Neural progenitor cell (in vitro differentiated cells): Measurements from ENCODE around the gene CDCP2. TPM values are rescaled to one million over a fixed set of nuclear protein-coding genes. Genes with fewer than 3 reads are reported as not detected.
A peak's percentile ranks its signal among the peaks of the same experiment; 100 is the strongest.

ENCODE experiments used
- DNase-seq: peaks from one replicate; pipeline ENCODE4 v3.0.0-alpha.2; 2016; ENCODE audit warnings: low spot score
- H2AFZ ChIP-seq: fragments of 200-600 bp; sonication (generic); replicated peaks from 2 replicates; pipeline ENCODE4 v1.6.1; 2016; ENCODE audit warnings: antibody characterized with exemption
- H3F3A ChIP-seq: fragments of 200-600 bp; sonication (generic); 2 replicates; pipeline ENCODE4 v1.6.1; 2016; ENCODE audit warnings: antibody characterized with exemption, low read depth
- H3K27ac ChIP-seq: fragments of 200-600 bp; sonication (generic); 2 replicates; pipeline ENCODE4 v1.5.1; 2016; ENCODE audit warnings: mild to moderate bottlenecking
- H3K27me3 ChIP-seq: fragments of 200-600 bp; sonication (generic); 2 replicates; pipeline ENCODE4 v1.6.1; 2016; ENCODE audit warnings: mild to moderate bottlenecking, moderate library complexity
- H3K36me3 ChIP-seq: fragments of 200-600 bp; sonication (generic); 2 replicates; pipeline ENCODE4 v1.5.1; 2016
- H3K4me1 ChIP-seq: fragments of 200-600 bp; sonication (generic); 2 replicates; pipeline ENCODE4 v1.6.1; 2016; ENCODE audit warnings: mixed run types
- H3K4me2 ChIP-seq: fragments of 200-600 bp; sonication (generic); 2 replicates; pipeline ENCODE4 v1.6.1; 2016
- H3K4me3 ChIP-seq: fragments of 200-600 bp; sonication (generic); 2 replicates; pipeline ENCODE4 v1.5.1; 2016
- H3K79me2 ChIP-seq: fragments of 200-600 bp; sonication (generic); 2 replicates; pipeline ENCODE4 v1.6.1; 2016; ENCODE audit warnings: low read depth
- H3K9ac ChIP-seq: fragments of 200-600 bp; sonication (generic); 2 replicates; pipeline ENCODE4 v1.6.1; 2016
- H3K9me3 ChIP-seq: fragments of 200-600 bp; sonication (generic); 2 replicates; pipeline ENCODE4 v1.5.1; 2016; ENCODE audit warnings: low read depth
- H4K20me1 ChIP-seq: fragments of 200-600 bp; sonication (generic); 2 replicates; pipeline ENCODE4 v1.6.1; 2016; ENCODE audit warnings: low read depth
- H3K27ac Mint-ChIP-seq: 3 replicates; pipeline ENCODE4 v1.8.0; 2021; ENCODE audit warnings: mixed read lengths
- H3K27me3 Mint-ChIP-seq: 2 replicates; pipeline ENCODE4 v1.8.0; 2022; ENCODE audit warnings: low read depth, mild to moderate bottlenecking, inconsistent platforms, moderate library complexity, mixed read lengths; ENCODE audit not compliant: insufficient read depth
- H3K36me3 Mint-ChIP-seq: 3 replicates; pipeline ENCODE4 v1.8.0; 2021; ENCODE audit warnings: mixed read lengths
- H3K4me1 Mint-ChIP-seq: 3 replicates; pipeline ENCODE4 v1.8.0; 2021; ENCODE audit warnings: mixed read lengths
- H3K4me3 Mint-ChIP-seq: 3 replicates; pipeline ENCODE4 v1.8.0; 2021; ENCODE audit warnings: mild to moderate bottlenecking, moderate library complexity, mixed read lengths
- H3K9me3 Mint-ChIP-seq: 3 replicates; pipeline ENCODE4 v1.8.0; 2020; ENCODE audit warnings: mixed read lengths
- CTCF ChIP-seq: fragments of 200-600 bp; sonication (generic); IDR thresholded peaks from 2 replicates; pipeline ENCODE4 v1.5.1; 2017; ENCODE audit warnings: antibody characterized with exemption, mild to moderate bottlenecking
- EZH2 ChIP-seq: fragments of 200-600 bp; sonication (generic); IDR thresholded peaks from 2 replicates; pipeline ENCODE4 v1.6.1; 2017; ENCODE audit warnings: antibody characterized with exemption, mild to moderate bottlenecking, moderate library complexity
- EZH2phosphoT487 ChIP-seq: fragments of 200-600 bp; sonication (generic); IDR thresholded peaks from 2 replicates; pipeline ENCODE4 v1.6.1; 2017; ENCODE audit warnings: antibody characterized with exemption
- total RNA-seq: library from RNA; depleted of rRNA; stranded (reverse); fragments of >200 nt; gene quantifications from 2 replicates; pipeline ENCODE4 v1.2.3, GENCODE V29; 2015; ENCODE audit warnings: low replicate concordance

The CDCP2 gene
- total RNA-seq, 1 donor from 2014 or later: not detected

DNA sequence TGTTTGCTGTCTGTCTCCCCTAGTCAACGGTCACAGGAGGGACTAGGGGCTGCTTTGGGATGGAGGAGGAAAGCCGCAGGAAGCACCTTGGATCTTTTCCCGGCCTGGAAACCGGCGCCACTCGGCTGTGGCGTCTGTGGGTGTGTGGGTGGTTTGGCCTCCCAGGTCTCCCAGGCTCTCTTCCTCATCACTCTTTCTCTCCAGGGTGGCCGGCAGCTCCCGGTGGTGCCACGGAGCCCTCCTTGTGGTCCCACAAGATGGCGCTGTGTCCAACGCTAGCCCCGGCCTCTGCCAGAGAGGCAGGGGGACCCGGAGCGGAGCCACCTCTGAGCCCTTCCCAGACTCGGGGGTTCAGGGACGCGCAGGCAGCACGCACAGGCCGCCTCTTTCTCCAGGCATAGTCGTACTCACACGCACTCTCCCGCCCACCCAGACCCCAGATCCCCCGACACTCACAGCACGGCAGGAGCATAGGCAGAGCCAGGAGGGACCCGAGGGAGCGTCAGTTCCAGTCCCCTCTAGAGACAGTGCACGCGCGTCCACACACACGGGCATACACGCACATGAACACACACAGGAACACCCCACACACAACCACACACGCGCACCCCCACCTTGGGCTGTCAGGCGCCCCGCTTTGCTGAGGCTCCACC lies 31.2 kb downstream of the CDCP2 start:
- Histone ChIP-seq H3K27ac (no peak overlapping the region), H3K4me3 (peak overlapping the region; percentile 36), H3K9me3 (no peaks in the 10 kb centered on the region), H3K27me3 (peaks cover 22% of the 10 kb centered on the region), H3K36me3 (no peaks in the 10 kb centered on the region), H3F3A (peaks cover 5% of the 10 kb centered on the region), H4K20me1 (no peaks in the 10 kb centered on the region), H3K4me2 (peak overlapping the region; percentile 76), H3K79me2 (no peaks in the 10 kb centered on the region), H3K4me1 (peaks cover 6% of the 10 kb centered on the region), H2AFZ (peak overlapping the region; percentile 98), H3K9ac (no peak overlapping the region)
- Mint-ChIP-seq H3K9me3 (no peaks in the 10 kb centered on the region), H3K27me3 (peaks cover 15% of the 10 kb centered on the region), H3K4me3 (peak overlapping the region; percentile 66), H3K4me1 (peaks cover 25% of the 10 kb centered on the region), H3K27ac (peak overlapping the region; percentile 78), H3K36me3 (no peaks in the 10 kb centered on the region)
- peak; percentile 90 for DNase-seq
- peak; percentile 84 for TF ChIP-seq CTCF
- TF ChIP-seq EZH2phosphoT487: no peak
- peak; percentile 45 for TF ChIP-seq EZH2

DNA sequence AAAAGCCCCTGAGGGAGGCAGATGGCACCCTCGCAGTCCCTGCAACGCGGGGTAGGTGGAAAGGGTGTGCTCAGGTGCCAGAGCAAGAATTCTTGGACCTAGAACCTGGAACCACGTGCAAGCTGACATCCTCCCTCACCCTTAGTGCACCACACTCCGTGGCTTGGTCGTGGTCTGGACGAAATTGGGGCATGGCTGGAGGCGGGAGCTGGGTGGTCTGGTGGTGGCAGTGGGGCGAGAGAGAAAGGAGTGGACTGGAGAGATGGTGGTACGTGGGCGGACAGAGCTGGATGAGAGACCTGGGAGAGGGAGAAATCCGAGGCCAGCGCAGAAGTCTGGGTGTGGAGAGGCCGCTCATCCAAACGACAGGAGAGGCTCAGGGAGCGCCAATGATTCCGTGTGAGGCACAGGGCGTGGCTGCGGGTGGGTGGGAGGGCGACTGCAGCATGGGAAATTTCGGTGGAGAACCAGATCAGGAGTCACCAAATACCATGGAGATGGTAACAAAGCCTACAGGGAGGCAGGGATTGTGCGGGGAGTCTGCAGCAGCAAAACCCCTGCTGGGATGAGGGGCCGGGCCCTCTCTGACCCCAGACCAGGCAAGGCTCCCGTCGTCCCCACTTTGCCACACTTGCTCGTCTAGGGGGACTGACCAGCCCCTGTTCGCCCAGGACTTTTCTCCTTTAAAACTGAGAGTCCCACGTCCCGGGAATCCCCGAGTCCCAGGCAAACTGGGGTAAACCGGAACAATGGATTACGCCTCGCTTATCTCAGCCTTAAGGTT lies 31.9 kb downstream of the CDCP2 start:
- H3K27me3 ChIP-seq: peaks cover 22% of the 10 kb centered on the region
- H4K20me1 ChIP-seq: no peaks in the 10 kb centered on the region
- no peaks in the 10 kb centered on the region for H3K36me3 ChIP-seq
- Mint-ChIP-seq H3K4me1 (peaks cover 25% of the 10 kb centered on the region), H3K4me3 (peak overlapping the region; percentile 50), H3K36me3 (no peaks in the 10 kb centered on the region), H3K27me3 (peaks cover 15% of the 10 kb centered on the region), H3K9me3 (no peaks in the 10 kb centered on the region), H3K27ac (peak overlapping the region; percentile 78)
- DNase-seq: no peak
- peaks cover 6% of the 10 kb centered on the region for H3K4me1 ChIP-seq
- TF ChIP-seq EZH2: no peak
- TF ChIP-seq EZH2phosphoT487: no peak
- TF ChIP-seq CTCF: no peak
- H3K27ac ChIP-seq: no peak overlapping the region
- H3K9me3 ChIP-seq: no peaks in the 10 kb centered on the region
- peak overlapping the region; percentile 76 for H3K4me2 ChIP-seq
- H3F3A ChIP-seq: peaks cover 5% of the 10 kb centered on the region
- no peak overlapping the region for H3K9ac ChIP-seq
- H2AFZ ChIP-seq: peak overlapping the region; percentile 98
- peak overlapping the region; percentile 36 for H3K4me3 ChIP-seq
- no peaks in the 10 kb centered on the region for H3K79me2 ChIP-seq

DNA sequence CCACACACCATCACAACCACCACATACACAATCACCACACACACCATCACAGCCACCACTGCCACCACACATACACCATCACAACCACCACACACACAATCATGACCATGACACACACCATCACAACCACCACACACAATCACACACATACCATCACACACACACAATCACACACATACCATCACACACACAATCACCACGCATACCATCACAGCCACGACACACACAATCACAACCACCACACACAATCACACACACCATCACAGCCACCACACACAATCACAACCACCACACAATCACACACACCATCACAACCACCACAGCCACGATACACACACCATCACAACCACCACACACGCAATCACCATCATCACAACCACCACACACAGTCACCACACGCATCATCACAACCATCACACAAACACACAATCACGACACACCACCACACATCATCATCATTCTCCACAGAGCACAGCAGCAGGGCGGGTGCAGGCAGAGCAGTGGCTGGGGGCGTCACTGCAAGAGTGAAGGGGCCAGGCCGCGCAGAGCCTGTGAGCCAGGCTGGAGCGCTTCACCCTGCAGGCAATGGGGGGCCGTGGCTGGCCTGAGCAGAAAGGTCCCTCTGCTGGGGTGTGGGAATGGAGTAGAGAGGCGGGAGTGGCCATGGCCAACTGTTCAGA lies 32.6 kb downstream of the CDCP2 start:
- Histone ChIP-seq H3K36me3 (no peaks in the 10 kb centered on the region), H3K9me3 (no peaks in the 10 kb centered on the region), H3F3A (peaks cover 5% of the 10 kb centered on the region), H3K4me2 (no peak overlapping the region), H3K27me3 (peaks cover 22% of the 10 kb centered on the region), H3K4me1 (peaks cover 6% of the 10 kb centered on the region), H2AFZ (no peak overlapping the region), H3K79me2 (no peaks in the 10 kb centered on the region), H4K20me1 (no peaks in the 10 kb centered on the region), H3K27ac (no peak overlapping the region), H3K4me3 (no peak overlapping the region), H3K9ac (no peak overlapping the region)
- H3K4me1 Mint-ChIP-seq: peaks cover 25% of the 10 kb centered on the region
- peaks cover 15% of the 10 kb centered on the region for H3K27me3 Mint-ChIP-seq
- H3K27ac Mint-ChIP-seq: no peak overlapping the region
- no peaks in the 10 kb centered on the region for H3K36me3 Mint-ChIP-seq
- no peak overlapping the region for H3K4me3 Mint-ChIP-seq
- no peak for DNase-seq
- H3K9me3 Mint-ChIP-seq: no peaks in the 10 kb centered on the region
- TF ChIP-seq EZH2: no peak
- no peak for TF ChIP-seq CTCF
- TF ChIP-seq EZH2phosphoT487: no peak
